HL-60 (cell line): ENCODE results near the gene EGFLAM.

Source experiments
- DNase-seq, 2 experiments: peaks; one replicate each; pipeline ENCODE4 v3.0.0-alpha.2; 2010 to 2020; ENCODE audit warnings: low read depth in 1 of 2, low spot score in 1 of 2
- H3K27ac ChIP-seq: fragments of 250-450 bp; sonication (Bioruptor Pico); replicated peaks from 2 replicates; pipeline ENCODE4 v1.5.1; 2020; ENCODE audit warnings: mild to moderate bottlenecking, moderate library complexity
- H3K27me3 ChIP-seq: fragments of 250-450 bp; sonication (Bioruptor Pico); 2 replicates; pipeline ENCODE4 v1.5.1; 2021; ENCODE audit warnings: mild to moderate bottlenecking, moderate library complexity; ENCODE audit not compliant: insufficient read depth, poor library complexity, severe bottlenecking
- H3K4me3 ChIP-seq: replicated peaks from 2 replicates; pipeline ENCODE4 v1.5.1; 2011; ENCODE audit warnings: mild to moderate bottlenecking, control low read depth, low read length; ENCODE audit not compliant: insufficient read depth
- CTCF ChIP-seq: IDR thresholded peaks from one replicate; pipeline ENCODE4 v1.5.1; 2011; ENCODE audit warnings: low read length, control low read depth, inconsistent platforms; ENCODE audit not compliant: insufficient read depth
- GABPA ChIP-seq: IDR thresholded peaks from 2 replicates; pipeline ENCODE4 v1.6.1; 2012; ENCODE audit warnings: low read depth
- POLR2AphosphoS5 ChIP-seq: IDR thresholded peaks from 2 replicates; pipeline ENCODE4 v1.6.1; 2012; ENCODE audit warnings: low read depth
- REST ChIP-seq: IDR thresholded peaks from 2 replicates; pipeline ENCODE4 v1.6.1; 2012; ENCODE audit warnings: low read depth; ENCODE audit not compliant: insufficient replicate concordance
- SPI1 ChIP-seq: IDR thresholded peaks from 2 replicates; pipeline ENCODE4 v1.6.1; 2012; ENCODE audit warnings: low read depth, mild to moderate bottlenecking, borderline replicate concordance

The EGFLAM gene

DNA sequence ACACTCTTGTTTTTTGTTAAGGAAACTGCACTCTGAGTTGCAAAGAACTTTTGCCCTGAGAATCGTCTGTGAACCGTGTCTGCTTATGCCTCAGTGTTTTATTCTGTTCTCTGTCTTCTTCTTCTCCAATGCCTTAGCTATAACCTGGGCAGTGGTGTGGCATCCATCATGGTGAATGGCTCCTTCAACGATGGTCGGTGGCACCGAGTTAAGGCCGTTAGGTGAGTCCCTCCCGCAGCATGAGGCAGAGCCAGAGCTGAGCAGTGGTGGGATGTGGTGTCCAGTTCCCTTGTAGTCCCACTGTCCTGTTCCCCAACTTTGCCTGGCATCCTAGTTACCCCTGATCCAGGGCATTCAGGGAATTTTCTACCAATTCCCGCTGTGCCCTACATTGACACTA, 199.8 kb downstream of the EGFLAM start:
- H3K27me3 ChIP-seq: peaks cover 13% of the 10 kb centered on the region
- H3K4me3 ChIP-seq: no peak overlapping the region
- no peak for DNase-seq
- TF ChIP-seq SPI1: no peak
- TF ChIP-seq REST: no peak
- no peak for TF ChIP-seq GABPA
- TF ChIP-seq CTCF: no peak
- TF ChIP-seq POLR2AphosphoS5: no peak
- no peak overlapping the region for H3K27ac ChIP-seq

DNA sequence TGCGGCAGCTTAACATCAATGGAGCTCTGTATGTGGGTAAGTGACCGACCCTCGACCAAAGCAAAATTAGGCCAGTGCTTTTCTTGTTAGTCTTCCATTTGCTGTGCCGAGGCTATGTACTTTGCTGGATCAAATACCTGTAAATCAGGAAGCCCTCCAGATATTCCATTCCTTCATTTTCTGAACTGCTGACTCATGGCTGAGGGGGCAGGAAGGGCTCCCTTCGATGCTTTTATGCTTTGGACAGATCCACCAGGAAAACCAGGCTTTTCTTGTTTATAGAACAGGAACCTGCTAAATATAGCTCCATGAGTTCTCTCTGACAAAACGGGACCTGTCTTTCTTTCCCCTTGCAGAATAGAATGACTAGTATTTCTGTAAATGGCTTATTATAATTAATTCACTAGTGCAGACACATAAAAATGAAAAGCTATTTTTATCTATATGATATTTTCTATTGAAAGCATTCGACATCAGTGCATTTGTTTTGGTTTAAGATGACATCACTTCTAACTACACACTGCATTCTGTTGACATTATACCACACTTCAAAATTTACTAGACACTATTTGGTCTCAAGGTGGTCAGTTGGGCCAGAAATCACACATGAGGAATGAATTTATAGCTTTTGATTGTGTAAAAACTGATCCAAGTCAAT, 204.7 kb downstream of the EGFLAM start:
- no peak for DNase-seq
- Histone ChIP-seq H3K27me3 (peaks cover 3% of the 10 kb centered on the region), H3K27ac (no peak overlapping the region), H3K4me3 (no peak overlapping the region)
- TF ChIP-seq CTCF: no peak
- no peak for TF ChIP-seq REST
- no peak for TF ChIP-seq SPI1
- no peak for TF ChIP-seq POLR2AphosphoS5
- no peak for TF ChIP-seq GABPA

DNA sequence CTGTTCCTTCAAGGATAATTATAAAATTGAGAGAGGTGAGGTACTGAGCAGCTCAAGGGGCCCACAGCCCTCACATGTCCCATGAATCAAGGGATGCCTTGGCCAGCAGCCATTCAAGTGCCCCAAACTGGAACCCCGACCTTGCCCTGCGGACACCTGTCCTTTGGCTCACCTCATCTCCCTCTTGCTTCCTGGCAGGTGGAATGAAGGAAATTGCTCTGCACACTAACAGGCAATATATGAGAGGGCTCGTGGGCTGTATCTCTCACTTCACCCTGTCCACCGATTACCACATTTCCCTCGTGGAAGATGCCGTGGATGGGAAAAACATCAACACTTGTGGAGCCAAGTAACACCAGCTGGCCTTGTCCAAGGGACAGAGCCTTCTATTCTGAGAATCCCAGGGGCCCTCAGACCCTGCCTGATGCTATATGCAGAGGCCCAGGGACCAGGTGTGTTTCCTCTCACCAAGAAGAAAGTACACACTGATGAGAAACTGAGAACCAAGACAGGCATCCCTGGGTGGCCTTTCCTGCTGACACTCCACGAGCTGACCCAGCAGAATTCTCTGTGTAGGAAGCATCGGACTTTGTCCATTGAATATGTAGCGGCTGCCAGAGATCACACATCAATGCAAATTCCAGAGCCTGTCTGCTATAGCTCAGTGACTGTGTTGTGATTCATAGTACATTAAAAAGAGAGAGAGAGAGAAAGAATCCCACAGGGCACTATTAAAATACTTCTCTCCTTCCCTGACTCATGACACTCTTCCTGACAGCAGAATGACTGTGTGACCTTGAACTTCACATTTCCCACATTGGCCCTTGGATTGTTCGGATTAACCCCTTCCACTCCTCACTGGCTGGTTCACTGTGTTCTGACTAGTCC, 205.5 kb downstream of the EGFLAM start:
- peaks cover 3% of the 10 kb centered on the region for H3K27me3 ChIP-seq
- DNase-seq: no peak
- H3K27ac ChIP-seq: no peak overlapping the region
- no peak overlapping the region for H3K4me3 ChIP-seq
- TF ChIP-seq SPI1 (no peak), REST (no peak), POLR2AphosphoS5 (no peak), GABPA (no peak), CTCF (no peak)
